8988T (cell line): ENCODE results near the gene TMEM170B.
"Not testable (repeated sequence)": the region's sequence is repeated elsewhere in the genome, so short reads cannot be mapped to it uniquely, and the experiment has no call there.

Experiments
- DNase-seq: peaks from one replicate; pipeline ENCODE4 v3.0.0; 2011

TMEM170B gene

DNA sequence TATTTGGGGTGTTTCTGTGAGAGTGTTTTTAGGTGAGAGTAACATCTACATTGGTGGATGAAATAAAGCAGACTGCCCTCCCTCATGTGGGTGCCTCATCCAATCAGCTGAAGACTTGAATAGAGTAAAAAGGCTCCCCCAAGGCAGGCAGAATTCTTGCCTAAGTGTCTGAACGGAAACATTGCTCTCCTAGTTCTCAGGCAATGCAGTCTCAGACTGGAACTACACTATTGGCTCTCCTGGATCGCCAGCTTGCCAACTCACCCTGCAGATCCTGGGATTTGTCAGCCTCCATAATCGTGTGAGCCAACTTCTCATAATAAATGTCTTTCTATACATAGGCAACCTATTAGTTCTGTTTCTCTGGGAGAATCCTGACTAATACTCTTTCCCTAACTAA lies 5.5 kb upstream of the TMEM170B start:
- DNase-seq = no peak

DNA sequence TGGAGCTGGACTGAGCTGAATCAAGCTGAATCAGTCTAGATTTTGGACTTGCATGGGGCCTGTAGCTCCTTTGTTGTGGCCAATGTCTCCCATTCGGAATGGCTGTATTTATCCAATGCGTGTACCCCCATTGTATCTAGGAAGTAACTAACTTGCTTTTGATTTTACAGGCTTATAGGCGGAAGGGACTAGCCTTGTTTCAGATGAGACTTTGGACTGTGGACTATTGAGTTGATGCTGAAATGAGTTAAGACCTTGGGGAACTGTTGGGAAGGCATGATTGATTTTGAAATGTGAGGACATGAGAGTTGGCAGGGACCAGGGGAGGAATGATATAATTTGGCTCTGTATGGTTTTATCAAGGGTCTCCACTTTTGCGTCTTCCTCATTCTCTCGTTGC lies 3.0 kb upstream of the TMEM170B start:
- no peak for DNase-seq

DNA sequence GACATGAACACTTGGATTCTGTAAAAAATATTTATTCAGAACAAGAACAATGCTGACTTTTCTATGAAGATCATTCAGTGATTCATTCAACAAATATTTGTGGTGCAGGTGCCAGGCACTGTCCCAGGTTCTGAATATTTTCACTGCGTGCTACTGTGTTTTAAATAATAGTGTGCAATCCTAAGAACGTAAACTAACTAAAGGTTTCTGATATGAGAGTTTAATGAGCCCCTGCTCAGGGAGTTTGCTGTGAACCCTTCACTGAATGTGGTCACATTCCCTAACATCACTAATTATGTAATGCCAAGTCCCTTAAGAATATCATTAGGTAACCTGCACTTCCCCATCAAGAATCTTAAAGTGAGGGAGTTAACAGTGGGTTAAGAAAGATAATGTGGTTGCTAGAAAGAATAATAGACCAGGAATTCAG lies 1.7 kb upstream of the TMEM170B start:
- no peak for DNase-seq

DNA sequence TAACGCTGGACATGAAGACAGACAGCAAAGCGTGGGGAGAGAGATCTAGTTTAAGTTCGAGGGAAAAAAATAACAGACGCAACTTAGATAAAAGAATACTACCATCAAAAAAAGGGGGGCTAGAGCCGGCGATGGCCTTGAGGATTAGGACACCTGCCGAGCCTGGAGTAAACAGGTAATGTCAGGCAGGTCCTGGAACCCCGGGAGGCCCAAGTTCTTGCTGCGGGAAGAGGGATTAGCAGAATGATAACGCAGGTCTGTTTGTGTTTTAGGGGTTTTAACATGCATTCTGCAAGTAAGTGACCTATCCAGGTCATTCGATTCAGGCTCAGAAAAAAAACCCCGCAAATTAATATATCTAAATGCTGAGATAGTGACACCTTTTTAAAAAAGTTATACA lies 754 bp upstream of the TMEM170B start:
- DNase-seq = no peak

DNA sequence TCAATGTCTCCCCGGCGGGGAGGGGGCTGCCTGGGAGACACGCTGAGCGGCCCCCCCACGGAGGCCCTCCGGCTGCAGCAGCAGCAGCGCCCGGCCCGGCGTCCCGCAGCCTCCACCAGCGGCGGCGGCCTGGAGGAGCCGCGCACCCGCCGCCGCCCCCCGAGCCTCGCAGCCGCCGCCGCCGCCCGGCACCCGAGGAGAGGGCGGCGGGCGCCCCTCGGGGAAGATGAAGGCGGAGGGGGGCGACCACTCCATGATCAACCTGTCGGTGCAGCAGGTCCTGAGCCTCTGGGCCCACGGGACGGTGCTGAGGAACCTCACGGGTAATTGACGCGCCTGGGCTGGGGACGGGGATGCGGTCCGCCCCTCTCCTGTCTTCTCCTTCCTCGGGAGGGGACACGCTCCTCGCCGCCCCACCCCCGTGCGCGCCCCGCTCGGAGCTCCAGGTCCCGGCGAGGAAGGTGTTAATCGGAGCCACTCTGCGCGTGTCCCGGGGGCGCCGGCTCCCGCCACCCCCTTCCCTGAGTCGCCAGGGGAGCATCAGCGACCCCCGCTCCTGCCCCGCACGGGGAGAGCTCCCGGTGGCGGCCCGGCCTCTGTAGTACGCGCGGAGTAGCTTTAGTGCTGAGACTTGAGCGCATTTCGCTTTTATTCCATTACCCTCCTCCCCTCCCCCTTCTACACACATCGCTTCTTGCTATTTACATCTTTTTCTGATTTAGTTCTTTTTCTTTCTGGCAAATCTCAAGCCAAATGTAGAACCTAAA lies 686 bp downstream of the TMEM170B start:
- DNase-seq = peak; percentile 29

DNA sequence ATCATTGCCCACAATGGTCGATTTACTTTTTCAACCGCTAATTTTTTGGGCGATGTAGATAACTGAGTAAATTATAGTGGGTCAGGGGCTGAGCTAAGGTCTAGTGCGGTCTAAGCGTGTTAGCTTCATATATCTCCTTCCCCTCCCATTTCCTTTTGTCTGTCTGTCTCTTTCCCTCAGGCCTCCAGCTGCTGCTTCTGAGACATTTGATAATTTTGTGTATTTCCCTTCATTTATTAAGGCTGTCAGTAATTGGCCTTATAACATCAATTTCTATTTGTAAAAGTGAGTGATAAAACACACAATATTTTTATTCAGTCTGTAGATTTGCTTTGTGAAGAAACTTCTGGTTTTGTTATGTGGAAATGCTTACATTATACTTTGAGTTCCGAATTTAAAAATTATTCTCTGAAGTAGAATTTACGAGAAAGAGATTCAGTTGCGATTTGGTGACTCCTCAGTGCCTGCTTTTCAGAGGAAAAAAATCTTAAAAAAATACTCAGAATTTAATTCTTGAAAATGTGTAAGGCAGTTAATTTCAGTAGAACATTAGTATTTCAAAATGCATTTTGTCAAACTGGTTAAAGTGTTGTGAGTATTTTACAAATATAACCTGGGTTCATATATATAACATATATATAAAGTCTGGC lies 1.4 kb downstream of the TMEM170B start:
- DNase-seq = no peak

DNA sequence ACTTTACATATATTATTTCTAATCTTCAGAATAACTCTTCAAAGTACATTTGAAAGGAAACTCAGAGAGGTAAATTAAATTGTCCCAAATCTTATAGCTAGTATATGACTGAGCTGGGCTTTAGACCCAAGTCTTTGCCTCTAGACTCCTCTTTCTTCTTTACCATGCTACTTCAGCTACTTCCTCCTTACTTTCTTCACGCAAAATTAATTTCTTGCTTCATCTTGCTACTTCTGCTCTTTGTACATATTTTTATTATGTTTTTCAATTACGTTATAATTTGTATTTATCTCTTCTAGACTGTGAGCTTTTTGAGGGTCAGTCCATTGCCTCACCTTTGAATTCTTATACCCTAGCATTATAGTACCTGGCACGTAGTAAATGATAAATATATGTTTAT lies 5.3 kb downstream of the TMEM170B start:
- DNase-seq = no peak

DNA sequence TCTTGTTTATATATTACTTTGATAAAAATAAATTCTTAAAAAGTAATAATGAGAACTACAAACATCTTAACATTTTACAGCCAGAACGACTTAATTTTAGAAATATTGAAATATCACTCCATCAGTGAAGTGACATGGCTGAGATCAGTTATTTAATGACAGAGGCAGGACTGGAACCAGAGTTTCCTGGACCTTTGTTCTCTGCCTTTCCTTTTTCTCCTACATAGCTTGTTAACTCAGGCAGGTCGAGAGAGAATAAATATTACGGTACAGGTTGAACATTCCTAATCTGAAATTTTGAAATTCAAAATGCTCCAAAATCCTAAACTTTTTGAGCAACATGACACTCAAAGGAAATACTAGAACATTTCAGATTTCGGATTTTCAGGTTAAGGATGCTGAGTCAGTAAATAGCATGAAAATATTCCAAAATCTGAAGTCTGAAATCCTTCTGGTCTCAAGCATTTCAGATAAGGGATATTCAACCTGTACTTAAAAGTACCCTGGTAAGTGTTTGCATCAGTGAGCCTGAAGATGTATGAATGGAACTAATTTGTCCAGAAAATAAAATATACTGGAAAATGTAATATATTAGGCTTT lies 6.5 kb downstream of the TMEM170B start:
- no peak for DNase-seq

DNA sequence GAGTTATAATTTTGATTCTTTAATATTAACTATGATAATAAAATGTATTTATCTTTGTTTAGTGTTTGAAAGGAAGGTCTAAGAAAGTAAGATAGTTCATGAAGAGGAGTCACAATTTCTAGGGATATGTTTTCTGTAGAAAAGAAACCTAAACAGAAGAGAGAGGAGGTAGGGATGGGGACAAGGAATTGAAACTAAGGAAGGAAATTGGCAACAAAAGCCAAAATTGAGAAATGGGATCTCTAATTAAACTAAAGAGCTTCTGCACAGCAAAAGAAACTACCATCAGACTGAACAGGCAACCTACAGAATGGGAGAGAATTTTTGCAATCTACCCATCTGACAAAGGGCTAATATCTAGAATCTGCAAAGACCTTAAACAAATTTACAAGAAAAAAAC lies 10.3 kb downstream of the TMEM170B start:
- DNase-seq = not testable (repeated sequence)

DNA sequence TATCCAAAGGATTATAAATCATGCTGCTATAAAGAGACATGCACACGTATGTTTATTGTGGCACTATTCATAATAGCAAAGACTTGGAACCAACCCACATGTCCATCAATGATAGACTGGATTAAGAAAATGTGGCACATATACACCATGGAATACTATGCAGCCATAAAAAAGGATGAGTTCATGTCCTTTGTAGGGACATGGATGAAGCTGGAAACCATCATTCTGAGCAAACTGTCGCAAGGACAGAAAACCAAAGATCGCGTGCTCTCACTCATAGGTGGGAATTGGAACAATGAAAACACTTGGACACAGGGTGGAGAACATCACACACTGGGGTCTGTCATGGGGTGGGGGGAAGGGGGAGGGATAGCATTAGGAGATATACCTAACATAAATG lies 11.0 kb downstream of the TMEM170B start:
- DNase-seq = not testable (repeated sequence)

DNA sequence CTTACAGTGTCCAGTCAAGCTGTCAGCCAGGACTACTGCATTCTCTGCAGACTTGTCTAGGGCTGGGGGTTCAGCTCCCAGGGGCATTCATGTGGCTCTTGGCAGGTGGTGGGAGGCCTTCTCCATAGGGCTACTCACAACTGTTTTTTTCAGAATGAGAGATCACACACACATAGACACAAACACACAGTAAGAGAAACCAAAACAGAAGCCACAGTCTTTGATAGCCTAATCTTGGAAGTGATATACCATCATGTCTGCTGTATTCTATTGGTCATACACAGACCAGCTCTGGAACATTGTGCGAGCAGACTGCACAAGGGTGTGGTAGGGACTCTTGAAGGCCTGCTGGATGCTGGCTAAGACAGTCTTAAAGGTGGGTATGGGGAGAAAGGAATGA lies 13.5 kb downstream of the TMEM170B start:
- no peak for DNase-seq

DNA sequence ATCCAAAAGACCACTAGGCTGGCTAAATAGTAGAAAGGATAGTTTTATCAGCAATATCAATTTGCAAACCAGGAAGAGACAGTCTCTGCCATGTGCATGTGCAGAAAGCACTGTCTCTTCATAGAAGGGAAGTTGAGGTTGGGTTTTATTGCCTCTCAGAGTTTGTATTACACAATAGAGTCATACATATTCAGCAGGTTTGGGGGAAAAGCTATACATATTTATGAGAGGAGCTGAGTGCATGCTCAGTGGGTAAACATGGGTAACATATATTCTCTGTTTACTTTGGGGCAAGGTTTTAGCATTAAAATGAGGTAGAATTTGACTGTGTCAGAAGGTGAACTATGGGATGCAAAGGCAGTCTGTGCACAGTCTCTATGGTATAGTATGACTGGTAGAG lies 14.9 kb downstream of the TMEM170B start:
- DNase-seq = no peak

DNA sequence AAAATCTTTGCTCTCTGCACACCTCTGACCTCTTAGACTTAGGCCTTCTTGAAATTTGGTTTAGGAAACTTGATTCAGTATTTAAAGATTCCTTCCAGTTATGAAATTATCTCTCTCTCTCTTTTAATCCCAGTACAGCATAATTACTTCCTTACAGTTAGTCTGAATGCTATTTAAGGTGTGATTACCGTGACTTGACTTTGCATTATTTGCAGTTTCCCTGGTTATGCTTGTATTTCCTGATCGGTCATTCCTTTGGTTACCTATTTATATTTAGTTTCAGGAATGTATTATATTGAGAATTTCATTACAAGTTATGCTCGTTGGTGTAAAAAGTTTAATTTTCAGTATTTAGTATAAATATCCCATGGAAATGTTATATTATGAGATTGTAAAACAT lies 16.3 kb downstream of the TMEM170B start:
- no peak for DNase-seq

DNA sequence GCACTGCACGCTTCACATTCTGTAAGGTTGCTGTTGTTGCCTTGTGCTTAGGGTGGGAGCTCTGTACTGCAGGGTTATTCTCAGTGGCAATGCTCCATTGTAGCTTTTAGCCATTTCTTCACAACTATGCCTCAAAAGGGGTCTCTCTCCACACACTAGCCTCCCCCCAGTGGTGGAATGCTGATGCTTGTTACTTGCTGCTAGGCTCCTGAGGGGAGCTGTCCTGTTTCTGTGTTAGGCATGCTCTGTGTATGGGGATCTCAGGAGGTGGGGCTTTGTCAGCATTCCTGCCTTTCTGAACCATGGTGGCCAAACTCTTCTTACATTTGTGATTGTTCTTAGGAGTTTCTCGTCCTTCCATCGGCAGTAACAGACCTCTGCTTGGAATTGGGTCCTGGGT lies 18.8 kb downstream of the TMEM170B start:
- no peak for DNase-seq

DNA sequence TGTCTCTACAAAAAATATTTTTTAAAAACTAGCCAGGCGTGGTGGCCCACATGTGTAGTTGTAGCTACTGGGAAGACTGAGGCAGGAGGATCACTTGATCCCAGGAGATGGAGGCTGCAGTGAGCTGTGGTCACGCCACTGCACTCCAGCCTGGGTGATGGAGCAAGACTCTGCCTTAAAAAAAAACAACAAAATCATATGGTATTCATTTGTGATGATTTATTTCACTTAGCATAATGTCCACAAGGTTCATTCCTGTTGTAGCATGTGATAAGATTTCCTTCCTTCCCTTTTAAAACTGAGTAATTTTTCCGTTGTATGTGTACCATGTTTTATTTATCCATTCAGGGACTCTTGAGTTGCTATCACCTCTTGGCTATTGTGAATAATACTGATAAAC lies 26.2 kb downstream of the TMEM170B start:
- DNase-seq = no peak

DNA sequence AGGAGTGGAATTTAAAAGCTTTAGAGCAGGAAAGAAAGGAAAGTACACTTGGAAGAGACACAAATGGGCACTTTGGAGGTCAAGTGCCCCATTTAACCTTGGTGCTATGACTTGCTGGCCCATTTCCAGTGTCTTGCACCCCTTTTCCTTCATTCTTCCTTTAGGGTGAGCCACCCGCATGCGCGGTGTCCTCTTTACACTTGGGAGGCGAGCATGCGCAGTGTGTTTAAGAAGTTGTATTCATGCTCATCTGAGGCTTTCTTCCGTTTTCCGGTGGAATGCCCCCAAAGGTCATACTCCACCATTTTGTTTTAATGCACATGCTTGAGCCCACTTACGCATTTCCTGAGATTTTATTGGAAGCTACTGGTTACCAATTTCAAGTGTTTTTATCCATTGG lies 29.1 kb downstream of the TMEM170B start:
- DNase-seq = no peak

DNA sequence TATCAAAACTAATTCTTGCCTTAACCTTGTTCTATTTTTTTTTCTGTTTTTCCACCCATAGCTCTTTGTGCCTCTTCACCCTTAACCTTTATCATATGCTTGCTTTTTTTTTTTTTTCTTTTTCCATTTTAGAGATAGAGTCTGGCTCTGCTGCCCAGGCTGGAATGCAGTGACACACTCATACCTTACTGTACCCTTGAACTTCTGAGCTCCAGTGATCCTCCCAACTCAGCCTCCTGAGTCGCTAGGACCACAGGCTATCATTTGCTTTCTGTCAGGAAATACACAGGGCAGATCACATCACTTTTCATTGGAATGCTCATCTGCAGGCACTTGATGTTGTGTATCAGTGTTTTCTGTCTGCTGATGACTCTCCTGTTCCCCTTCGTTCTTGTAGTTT lies 33.5 kb downstream of the TMEM170B start:
- no peak for DNase-seq

DNA sequence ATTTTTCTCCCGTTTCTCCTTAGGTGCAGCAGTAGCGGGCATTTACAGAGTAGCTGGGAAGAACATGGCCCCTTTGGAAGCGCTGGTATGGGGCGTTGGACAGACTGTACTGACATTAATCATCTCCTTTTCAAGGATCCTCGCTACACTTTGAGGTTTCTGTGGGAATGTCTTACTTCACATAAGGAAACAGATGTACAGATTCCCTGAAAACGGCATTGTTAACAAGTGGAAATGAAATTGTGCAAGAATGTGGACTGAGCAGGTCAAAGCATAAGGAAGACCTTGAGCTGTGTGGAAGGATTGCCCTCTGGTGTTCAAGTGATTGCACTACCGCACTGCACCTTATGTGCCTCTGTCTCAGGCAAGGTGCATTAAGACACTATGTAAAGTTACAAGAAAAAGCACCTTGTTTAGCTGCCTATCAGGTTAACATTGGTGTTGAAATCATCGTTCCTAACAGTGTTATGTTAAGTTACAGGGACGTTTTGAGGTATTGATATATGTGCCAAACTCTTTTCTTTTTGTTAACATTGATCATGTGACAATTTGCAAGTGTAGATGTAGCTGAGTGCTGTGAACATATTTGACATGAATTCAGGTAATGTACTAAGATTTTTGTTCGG lies 38.0 kb downstream of the TMEM170B start:
- no peak for DNase-seq

DNA sequence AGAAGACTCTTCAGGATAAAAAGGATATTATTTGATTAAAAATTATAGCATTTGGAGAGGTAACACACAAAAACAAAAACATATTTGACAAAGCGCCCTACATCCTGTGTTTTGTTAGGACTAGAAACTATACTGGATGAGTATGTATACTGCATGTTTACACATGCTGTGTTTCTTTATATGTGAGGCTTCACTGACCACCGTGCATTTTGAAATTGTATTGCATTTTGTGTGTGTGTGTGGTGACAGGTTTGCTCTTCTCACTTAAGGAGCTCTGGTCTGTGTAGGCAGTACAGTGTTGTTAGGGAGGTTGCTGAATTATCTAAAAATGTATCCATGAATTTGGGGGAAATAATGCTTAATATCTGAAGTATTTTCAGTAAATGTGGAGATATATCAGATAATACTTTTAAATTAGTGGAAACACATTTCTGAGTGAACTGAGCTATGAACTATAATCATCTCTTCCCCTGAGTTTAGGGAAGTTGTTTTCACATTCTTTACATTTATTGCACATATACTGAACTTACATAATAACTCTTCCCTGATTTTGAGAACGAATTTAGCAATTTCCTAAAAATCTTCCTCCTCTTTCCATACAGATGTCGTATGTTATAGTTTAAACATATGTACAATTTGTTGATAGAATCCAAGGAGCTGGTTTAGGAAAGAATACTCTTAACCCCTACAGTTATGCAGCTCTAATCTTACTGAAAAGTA lies 43.3 kb downstream of the TMEM170B start:
- no peak for DNase-seq

DNA sequence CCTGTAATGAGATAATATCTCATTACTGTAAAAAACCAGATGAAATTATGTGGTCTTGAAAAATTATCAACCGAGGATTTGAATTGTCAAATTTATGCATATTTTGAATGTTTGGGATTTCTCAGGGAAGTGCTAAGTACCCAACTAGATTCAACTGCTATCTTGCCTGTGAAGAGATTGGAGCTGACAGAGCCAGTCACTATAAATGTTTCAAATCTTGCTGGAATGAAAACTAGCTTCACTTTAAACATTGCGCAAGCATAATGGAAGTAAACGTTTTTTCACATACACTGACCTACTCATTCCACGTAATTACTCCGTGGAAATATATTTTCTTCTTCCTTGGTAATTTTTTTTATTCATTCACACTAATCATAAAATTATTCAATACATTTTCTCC lies 46.7 kb downstream of the TMEM170B start:
- no peak for DNase-seq

DNA sequence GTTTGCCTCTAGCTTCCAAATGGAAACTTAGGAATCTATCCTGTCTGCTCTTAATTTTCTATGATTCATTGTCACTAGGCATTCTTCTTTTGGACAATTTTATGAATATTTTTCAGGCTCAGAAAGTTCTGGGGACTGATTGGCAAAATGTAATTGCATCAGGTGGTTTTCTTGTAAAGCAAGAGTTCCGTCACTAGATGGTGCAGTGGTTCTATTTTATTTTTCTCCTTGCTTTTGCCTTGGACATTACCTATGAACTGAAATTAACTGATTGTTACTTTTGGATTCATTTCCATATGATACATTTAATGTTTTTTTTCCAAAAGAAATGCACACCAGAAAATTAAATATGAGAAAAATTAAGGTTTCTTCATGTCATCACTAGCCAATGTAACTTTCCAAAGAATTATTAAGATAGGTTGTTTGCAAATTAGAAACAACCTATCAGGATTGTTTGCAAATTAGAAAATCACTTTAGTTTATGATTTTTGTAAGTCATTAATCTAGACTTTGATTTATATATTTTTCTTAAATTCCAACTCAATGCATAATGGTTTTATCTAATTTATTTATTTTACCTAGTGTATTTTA lies 48.0 kb downstream of the TMEM170B start:
- no peak for DNase-seq

DNA sequence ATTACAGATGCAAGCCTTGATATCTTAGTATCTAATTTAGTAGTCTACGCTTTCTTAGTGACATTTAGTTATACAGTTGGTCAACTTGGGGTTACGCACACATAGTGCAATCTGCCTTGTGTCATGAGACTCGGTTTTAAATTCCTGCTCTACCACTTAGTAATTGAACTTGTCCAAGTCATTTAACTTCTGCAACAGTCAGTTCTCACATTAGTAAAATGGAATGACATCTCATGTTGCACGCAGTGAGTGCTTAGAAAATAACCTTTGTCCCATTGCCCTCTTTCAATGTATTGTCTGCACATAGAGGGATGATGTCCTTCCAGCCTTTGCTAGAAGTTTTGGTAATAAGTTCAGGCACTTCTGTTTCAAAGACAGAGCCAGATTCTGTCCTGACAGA lies 48.6 kb downstream of the TMEM170B start:
- no peak for DNase-seq

DNA sequence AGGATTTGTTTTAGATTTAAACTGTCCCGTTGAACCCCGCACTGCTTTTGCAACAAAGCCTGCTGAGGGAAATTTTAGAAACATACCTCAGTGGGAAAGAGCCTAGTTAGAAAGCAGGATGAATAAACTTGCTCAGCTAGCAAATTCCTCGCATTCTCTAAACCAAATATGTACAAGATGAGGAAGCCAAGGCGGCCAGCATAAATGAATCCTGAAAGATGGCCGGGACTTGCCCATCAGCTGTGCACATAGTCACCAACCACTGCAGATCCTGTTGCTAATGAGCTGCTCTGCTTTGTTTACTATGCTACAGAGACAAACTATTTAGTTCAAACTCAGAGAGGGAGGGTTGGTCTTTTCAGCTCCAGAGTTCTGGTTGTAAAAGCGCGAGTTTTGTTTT lies 49.0 kb downstream of the TMEM170B start:
- DNase-seq = no peak
